Keratinocyte (primary cell): ENCODE data around the gene NADSYN1.

Source experiments
- EZH2 ChIP-seq: IDR thresholded peaks from one replicate; pipeline ENCODE4 v1.6.1; 2012; ENCODE audit warnings: inconsistent platforms, mild to moderate bottlenecking, low read length, moderate library complexity
- TF ChIP-seq, protein P1 (sequence below), 3 experiments: IDR thresholded peaks in 1 of 3; conservative IDR thresholded peaks in 1 of 3; optimal IDR thresholded peaks in 1 of 3; 2 replicates in 2 of 3; 3 replicates in 1 of 3; pipeline versions ENCODE3 to v1.5.1; 2011; ENCODE audit warnings: low read length in 3 of 3, mild to moderate bottlenecking in 3 of 3, moderate library complexity in 2 of 3, control low read depth in 1 of 3, inconsistent platforms in 1 of 3; ENCODE audit not compliant: insufficient read depth in 2 of 3; ENCODE audit errors: extremely low read depth in 1 of 3

- TF ChIP-seq, protein P1, sequence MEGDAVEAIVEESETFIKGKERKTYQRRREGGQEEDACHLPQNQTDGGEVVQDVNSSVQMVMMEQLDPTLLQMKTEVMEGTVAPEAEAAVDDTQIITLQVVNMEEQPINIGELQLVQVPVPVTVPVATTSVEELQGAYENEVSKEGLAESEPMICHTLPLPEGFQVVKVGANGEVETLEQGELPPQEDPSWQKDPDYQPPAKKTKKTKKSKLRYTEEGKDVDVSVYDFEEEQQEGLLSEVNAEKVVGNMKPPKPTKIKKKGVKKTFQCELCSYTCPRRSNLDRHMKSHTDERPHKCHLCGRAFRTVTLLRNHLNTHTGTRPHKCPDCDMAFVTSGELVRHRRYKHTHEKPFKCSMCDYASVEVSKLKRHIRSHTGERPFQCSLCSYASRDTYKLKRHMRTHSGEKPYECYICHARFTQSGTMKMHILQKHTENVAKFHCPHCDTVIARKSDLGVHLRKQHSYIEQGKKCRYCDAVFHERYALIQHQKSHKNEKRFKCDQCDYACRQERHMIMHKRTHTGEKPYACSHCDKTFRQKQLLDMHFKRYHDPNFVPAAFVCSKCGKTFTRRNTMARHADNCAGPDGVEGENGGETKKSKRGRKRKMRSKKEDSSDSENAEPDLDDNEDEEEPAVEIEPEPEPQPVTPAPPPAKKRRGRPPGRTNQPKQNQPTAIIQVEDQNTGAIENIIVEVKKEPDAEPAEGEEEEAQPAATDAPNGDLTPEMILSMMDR (optimal IDR thresholded peaks at IDR 0.05 in 1 of 3, IDR thresholded peaks at IDR 0.05 in 1 of 3, conservative IDR thresholded peaks at IDR 0.05 in 1 of 3; ENCODE audit: extremely low read depth in 1 of 3, insufficient read depth in 2 of 3, low read length in 3 of 3): no peak
- TF ChIP-seq EZH2: no peak
Measured at GRCh38 chr11:71544525-71545214, 91.7 kb downstream of the NADSYN1 start.
